ENCODE data around the gene ROR2.

Gene ROR2

GRCh38 chr9:91865041-91865440 is 85.0 kb downstream of the ROR2 start:
- no peak overlapping the region for H3K4me3 Mint-ChIP-seq
- peaks cover 2% of the 10 kb centered on the region for H3K4me1 Mint-ChIP-seq (ENCODE audit: low read depth)
- no peak overlapping the region for H3K27ac Mint-ChIP-seq
- no peaks in the 10 kb centered on the region for H3K9me3 Mint-ChIP-seq
- peaks cover 16% of the 10 kb centered on the region for H3K27me3 Mint-ChIP-seq
- DNase-seq: no peak
- no peaks in the 10 kb centered on the region for H3K36me3 Mint-ChIP-seq (ENCODE audit: low read depth)

GRCh38 chr9:91864380-91864779 is 85.6 kb downstream of the ROR2 start:
- Mint-ChIP-seq H3K27me3 (peaks cover 15% of the 10 kb centered on the region), H3K9me3 (no peaks in the 10 kb centered on the region), H3K4me1 (ENCODE audit: low read depth) (peaks cover 2% of the 10 kb centered on the region), H3K27ac (no peak overlapping the region), H3K36me3 (ENCODE audit: low read depth) (no peaks in the 10 kb centered on the region), H3K4me3 (no peak overlapping the region)
- DNase-seq: no peak

- Mint-ChIP-seq H3K27ac (no peak overlapping the region), H3K36me3 (ENCODE audit: low read depth) (no peaks in the 10 kb centered on the region), H3K27me3 (peaks cover 15% of the 10 kb centered on the region), H3K4me3 (no peak overlapping the region), H3K9me3 (no peaks in the 10 kb centered on the region), H3K4me1 (ENCODE audit: low read depth) (peaks cover 2% of the 10 kb centered on the region)
- no peak for DNase-seq
Measured at GRCh38 chr9:91863469-91863868, 86.6 kb downstream of the ROR2 start.

- Mint-ChIP-seq H3K9me3 (no peaks in the 10 kb centered on the region), H3K27me3 (peaks cover 3% of the 10 kb centered on the region), H3K27ac (no peak overlapping the region), H3K4me3 (no peak overlapping the region), H3K36me3 (ENCODE audit: low read depth) (no peaks in the 10 kb centered on the region), H3K4me1 (ENCODE audit: low read depth) (no peaks in the 10 kb centered on the region)
- no peak for DNase-seq
Measured at GRCh38 chr9:91858213-91859030, 91.6 kb downstream of the ROR2 start.

GRCh38 chr9:91857291-91858212 is 92.5 kb downstream of the ROR2 start:
- H3K27ac Mint-ChIP-seq: no peak overlapping the region
- H3K27me3 Mint-ChIP-seq: no peaks in the 10 kb centered on the region
- DNase-seq: no peak
- H3K4me3 Mint-ChIP-seq: no peak overlapping the region
- H3K4me1 Mint-ChIP-seq (ENCODE audit: low read depth): no peaks in the 10 kb centered on the region
- H3K36me3 Mint-ChIP-seq (ENCODE audit: low read depth): no peaks in the 10 kb centered on the region
- no peaks in the 10 kb centered on the region for H3K9me3 Mint-ChIP-seq

GRCh38 chr9:91856419-91856818 is 93.6 kb downstream of the ROR2 start:
- Mint-ChIP-seq H3K4me1 (ENCODE audit: low read depth) (no peaks in the 10 kb centered on the region), H3K4me3 (no peak overlapping the region), H3K36me3 (ENCODE audit: low read depth) (no peaks in the 10 kb centered on the region), H3K27ac (no peak overlapping the region), H3K9me3 (no peaks in the 10 kb centered on the region), H3K27me3 (no peaks in the 10 kb centered on the region)
- DNase-seq: no peak

GRCh38 chr9:91855196-91855595 is 94.8 kb downstream of the ROR2 start:
- Mint-ChIP-seq H3K36me3 (ENCODE audit: low read depth) (no peaks in the 10 kb centered on the region), H3K9me3 (no peaks in the 10 kb centered on the region), H3K27ac (no peak overlapping the region), H3K27me3 (no peaks in the 10 kb centered on the region), H3K4me1 (ENCODE audit: low read depth) (no peaks in the 10 kb centered on the region), H3K4me3 (no peak overlapping the region)
- DNase-seq: no peak

- Mint-ChIP-seq H3K4me1 (ENCODE audit: low read depth) (peaks cover 1% of the 10 kb centered on the region), H3K36me3 (ENCODE audit: low read depth) (no peaks in the 10 kb centered on the region), H3K4me3 (no peak overlapping the region), H3K27me3 (peaks cover 3% of the 10 kb centered on the region), H3K27ac (no peak overlapping the region), H3K9me3 (no peaks in the 10 kb centered on the region)
- no peak for DNase-seq
Measured at GRCh38 chr9:91852801-91853347, 97.2 kb downstream of the ROR2 start.

GRCh38 chr9:91849694-91850093 is 100.3 kb downstream of the ROR2 start:
- Mint-ChIP-seq H3K4me1 (ENCODE audit: low read depth) (peaks cover 9% of the 10 kb centered on the region), H3K27ac (no peak overlapping the region), H3K9me3 (no peaks in the 10 kb centered on the region), H3K27me3 (peaks cover 7% of the 10 kb centered on the region), H3K4me3 (no peak overlapping the region), H3K36me3 (ENCODE audit: low read depth) (no peaks in the 10 kb centered on the region)
- no peak for DNase-seq

GRCh38 chr9:91848146-91848545 is 101.9 kb downstream of the ROR2 start:
- Mint-ChIP-seq H3K36me3 (ENCODE audit: low read depth) (no peaks in the 10 kb centered on the region), H3K27me3 (peaks cover 13% of the 10 kb centered on the region), H3K4me1 (ENCODE audit: low read depth) (peaks cover 15% of the 10 kb centered on the region), H3K4me3 (no peak overlapping the region), H3K27ac (no peak overlapping the region), H3K9me3 (no peaks in the 10 kb centered on the region)
- no peak for DNase-seq

- no peak for DNase-seq
- no peak overlapping the region for H3K4me3 Mint-ChIP-seq
- peaks cover 15% of the 10 kb centered on the region for H3K4me1 Mint-ChIP-seq (ENCODE audit: low read depth)
- H3K27me3 Mint-ChIP-seq: peaks cover 17% of the 10 kb centered on the region
- H3K27ac Mint-ChIP-seq: no peak overlapping the region
- H3K36me3 Mint-ChIP-seq (ENCODE audit: low read depth): no peaks in the 10 kb centered on the region
- no peaks in the 10 kb centered on the region for H3K9me3 Mint-ChIP-seq
Measured at GRCh38 chr9:91847581-91848091, 102.4 kb downstream of the ROR2 start.

GRCh38 chr9:91845879-91846278 is 104.1 kb downstream of the ROR2 start:
- peaks cover 33% of the 10 kb centered on the region for H3K27me3 Mint-ChIP-seq
- H3K4me3 Mint-ChIP-seq: no peak overlapping the region
- no peak for DNase-seq
- H3K36me3 Mint-ChIP-seq (ENCODE audit: low read depth): no peaks in the 10 kb centered on the region
- no peaks in the 10 kb centered on the region for H3K9me3 Mint-ChIP-seq
- no peak overlapping the region for H3K27ac Mint-ChIP-seq
- peaks cover 15% of the 10 kb centered on the region for H3K4me1 Mint-ChIP-seq (ENCODE audit: low read depth)

- H3K27me3 Mint-ChIP-seq: peaks cover 42% of the 10 kb centered on the region
- H3K4me1 Mint-ChIP-seq (ENCODE audit: low read depth): peaks cover 15% of the 10 kb centered on the region
- no peaks in the 10 kb centered on the region for H3K36me3 Mint-ChIP-seq (ENCODE audit: low read depth)
- no peaks in the 10 kb centered on the region for H3K9me3 Mint-ChIP-seq
- H3K27ac Mint-ChIP-seq: no peak overlapping the region
- no peak for DNase-seq
- no peak overlapping the region for H3K4me3 Mint-ChIP-seq
Measured at GRCh38 chr9:91844701-91845291, 105.2 kb downstream of the ROR2 start.

GRCh38 chr9:91844190-91844589 is 105.8 kb downstream of the ROR2 start:
- Mint-ChIP-seq H3K27me3 (peaks cover 42% of the 10 kb centered on the region), H3K36me3 (ENCODE audit: low read depth) (no peaks in the 10 kb centered on the region), H3K9me3 (no peaks in the 10 kb centered on the region), H3K27ac (no peak overlapping the region), H3K4me3 (no peak overlapping the region), H3K4me1 (ENCODE audit: low read depth) (peaks cover 15% of the 10 kb centered on the region)
- DNase-seq: no peak
